Measurements from ENCODE around the gene ROCK2. TPM values are rescaled to one million over a fixed set of nuclear protein-coding genes. Genes with fewer than 3 reads are reported as not detected.

ROCK2 gene
- total RNA-seq, 1 experiment from 2014 or later, result 38.0 TPM

DNA sequence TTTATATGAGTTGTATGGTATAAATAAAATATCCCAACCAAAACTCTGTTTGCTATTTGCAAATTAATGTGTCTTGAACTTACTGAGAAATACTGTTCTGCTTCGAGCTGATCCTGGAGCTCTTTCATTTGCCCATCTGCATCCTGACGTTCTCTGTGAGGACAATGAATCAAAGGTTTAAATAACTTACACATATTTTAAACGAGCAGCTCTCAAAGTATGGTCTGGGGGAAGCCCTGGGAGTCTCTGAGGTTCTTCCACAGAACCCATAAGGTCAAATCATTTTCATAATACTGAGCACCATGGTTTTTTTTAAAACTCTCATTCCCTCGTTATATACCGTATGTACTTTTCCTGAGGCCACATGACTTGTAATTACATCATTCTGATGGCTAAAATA is 142.5 kb downstream of the ROCK2 start:
- no peaks in the 10 kb centered on the region for H4K20me1 ChIP-seq (ENCODE audit: insufficient read depth)
- peaks cover 33% of the 10 kb centered on the region for H3K36me3 ChIP-seq (ENCODE audit: low read depth)
- H3K27ac ChIP-seq, result no peak overlapping the region
- no peaks in the 10 kb centered on the region for H3K27me3 ChIP-seq (ENCODE audit: insufficient read depth, low read depth)
- no TSS peak for BruUV-seq (replicated peaks)
- H3K4me3 ChIP-seq, result no peak overlapping the region
- H3K4me1 ChIP-seq (replicated peaks; ENCODE audit: insufficient read depth), result peaks cover 33% of the 10 kb centered on the region
- H3K9me3 ChIP-seq (ENCODE audit: insufficient read depth, low read depth), result no peaks in the 10 kb centered on the region
- no peak for DNase-seq
- ChIA-PET CTCF (no interaction called here), POLR2A (ENCODE audit: unreplicated experiment) (no interaction called here)
- peaks cover 34% of the 10 kb centered on the region for H3F3A ChIP-seq (ENCODE audit: insufficient read depth, low read depth)
- intact Hi-C loops (cut with micrococcal nuclease; ENCODE audit: unreplicated experiment), result no loop called here
- TF ChIP-seq EZH2 (IDR thresholded peaks at IDR 0.05; ENCODE audit: low read depth), result no peak
- TF ChIP-seq, protein P1, sequence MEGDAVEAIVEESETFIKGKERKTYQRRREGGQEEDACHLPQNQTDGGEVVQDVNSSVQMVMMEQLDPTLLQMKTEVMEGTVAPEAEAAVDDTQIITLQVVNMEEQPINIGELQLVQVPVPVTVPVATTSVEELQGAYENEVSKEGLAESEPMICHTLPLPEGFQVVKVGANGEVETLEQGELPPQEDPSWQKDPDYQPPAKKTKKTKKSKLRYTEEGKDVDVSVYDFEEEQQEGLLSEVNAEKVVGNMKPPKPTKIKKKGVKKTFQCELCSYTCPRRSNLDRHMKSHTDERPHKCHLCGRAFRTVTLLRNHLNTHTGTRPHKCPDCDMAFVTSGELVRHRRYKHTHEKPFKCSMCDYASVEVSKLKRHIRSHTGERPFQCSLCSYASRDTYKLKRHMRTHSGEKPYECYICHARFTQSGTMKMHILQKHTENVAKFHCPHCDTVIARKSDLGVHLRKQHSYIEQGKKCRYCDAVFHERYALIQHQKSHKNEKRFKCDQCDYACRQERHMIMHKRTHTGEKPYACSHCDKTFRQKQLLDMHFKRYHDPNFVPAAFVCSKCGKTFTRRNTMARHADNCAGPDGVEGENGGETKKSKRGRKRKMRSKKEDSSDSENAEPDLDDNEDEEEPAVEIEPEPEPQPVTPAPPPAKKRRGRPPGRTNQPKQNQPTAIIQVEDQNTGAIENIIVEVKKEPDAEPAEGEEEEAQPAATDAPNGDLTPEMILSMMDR (conservative IDR thresholded peaks at IDR 0.05), result no peak
- no peaks in the 10 kb centered on the region for H3K9me2 ChIP-seq (ENCODE audit: insufficient read depth)
- H2AFZ ChIP-seq, result no peak overlapping the region
- no peak overlapping the region for H3K4me2 ChIP-seq
- no peaks in the 10 kb centered on the region for H3K79me2 ChIP-seq (ENCODE audit: low read depth)

DNA sequence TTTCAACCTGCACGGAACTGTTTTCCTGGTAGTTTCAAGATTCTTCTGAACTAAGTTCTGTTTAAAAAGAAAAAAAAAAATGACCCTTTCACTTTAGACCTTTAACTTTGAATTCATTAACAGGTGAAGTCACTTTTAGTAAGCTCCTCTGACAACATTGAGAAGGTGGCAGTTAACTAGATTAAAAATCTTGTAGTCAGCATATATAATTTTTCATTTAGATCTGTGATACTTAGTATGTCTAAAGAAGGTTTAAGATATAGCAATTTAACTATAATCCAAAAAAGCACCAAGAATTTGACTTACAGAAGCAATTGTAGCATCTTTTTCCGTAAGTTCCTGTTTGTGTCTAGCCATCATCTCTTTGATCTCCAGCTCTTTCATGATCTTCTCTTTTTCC is 143.8 kb downstream of the ROCK2 start:
- BruUV-seq (replicated peaks), result no TSS peak
- ChIA-PET CTCF (no interaction called here), POLR2A (ENCODE audit: unreplicated experiment) (no interaction called here)
- Histone ChIP-seq H3K4me2 (no peak overlapping the region), H3K9me3 (ENCODE audit: insufficient read depth, low read depth) (no peaks in the 10 kb centered on the region), H3F3A (ENCODE audit: insufficient read depth, low read depth) (peaks cover 30% of the 10 kb centered on the region), H2AFZ (no peak overlapping the region), H3K36me3 (ENCODE audit: low read depth) (peaks cover 39% of the 10 kb centered on the region), H3K4me1 (replicated peaks; ENCODE audit: insufficient read depth) (peaks cover 30% of the 10 kb centered on the region), H3K27me3 (ENCODE audit: insufficient read depth, low read depth) (no peaks in the 10 kb centered on the region), H3K4me3 (no peak overlapping the region), H3K9me2 (ENCODE audit: insufficient read depth) (no peaks in the 10 kb centered on the region), H4K20me1 (ENCODE audit: insufficient read depth) (no peaks in the 10 kb centered on the region), H3K27ac (no peak overlapping the region), H3K79me2 (ENCODE audit: low read depth) (no peaks in the 10 kb centered on the region)
- intact Hi-C loops (cut with micrococcal nuclease; ENCODE audit: unreplicated experiment), result no loop called here
- no peak for DNase-seq
- TF ChIP-seq EZH2 (IDR thresholded peaks at IDR 0.05; ENCODE audit: low read depth), result no peak
- TF ChIP-seq, protein P1 (conservative IDR thresholded peaks at IDR 0.05), result no peak

DNA sequence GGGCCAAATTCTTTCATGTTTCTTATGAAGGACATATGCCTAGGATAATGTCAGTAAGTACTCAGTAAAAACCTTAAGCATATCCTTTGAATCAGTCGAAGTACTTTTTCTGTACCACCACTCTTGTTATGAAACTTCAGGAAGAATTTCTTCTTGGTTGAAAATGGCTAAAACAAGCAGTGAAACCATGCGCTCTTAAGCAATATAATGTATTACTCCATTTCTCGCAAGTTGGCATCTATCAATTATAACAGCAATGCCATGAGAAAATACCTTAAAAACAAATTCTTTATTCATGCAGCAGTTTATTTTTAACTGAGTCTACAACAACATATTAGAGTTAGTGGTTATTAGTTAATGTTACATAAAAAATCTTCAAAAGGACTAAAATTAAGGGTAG is 148.2 kb downstream of the ROCK2 start:
- DNase-seq, result no peak
- Histone ChIP-seq H3K4me2 (no peak overlapping the region), H2AFZ (no peak overlapping the region), H3K79me2 (ENCODE audit: low read depth) (no peaks in the 10 kb centered on the region), H3F3A (ENCODE audit: insufficient read depth, low read depth) (peaks cover 8% of the 10 kb centered on the region), H3K4me3 (no peak overlapping the region), H3K27ac (no peak overlapping the region), H3K27me3 (ENCODE audit: insufficient read depth, low read depth) (no peaks in the 10 kb centered on the region), H3K4me1 (replicated peaks; ENCODE audit: insufficient read depth) (0 out of 2 replicates have a peak, but pooled peaks cover 8% of the 10 kb centered on the region), H3K9me2 (ENCODE audit: insufficient read depth) (no peaks in the 10 kb centered on the region), H3K36me3 (ENCODE audit: low read depth) (peaks cover 55% of the 10 kb centered on the region), H3K9me3 (ENCODE audit: insufficient read depth, low read depth) (no peaks in the 10 kb centered on the region), H4K20me1 (ENCODE audit: insufficient read depth) (no peaks in the 10 kb centered on the region)
- CTCF ChIA-PET, result no interaction called here
- POLR2A ChIA-PET (ENCODE audit: unreplicated experiment), result no interaction called here
- BruUV-seq (replicated peaks), result no TSS peak
- intact Hi-C loops (cut with micrococcal nuclease; ENCODE audit: unreplicated experiment), result no loop called here
- TF ChIP-seq, protein P1 (conservative IDR thresholded peaks at IDR 0.05), result no peak
- TF ChIP-seq EZH2 (IDR thresholded peaks at IDR 0.05; ENCODE audit: low read depth), result no peak

Measured in PC-9 (cell line).